KOPT-K1 (cell line): Measurements from ENCODE around the gene MARCHF3.

ENCODE experiments used
- H3K27ac ChIP-seq: fragments of 200-600 bp; sonication (generic); 2 replicates; pipeline ENCODE4 v1.5.1; 2016; ENCODE audit warnings: antibody characterized with exemption, mild to moderate bottlenecking, low read depth, low read length; ENCODE audit not compliant: poor library complexity, severe bottlenecking
- H3K36me3 ChIP-seq: fragments of 200-600 bp; sonication (generic); 2 replicates; pipeline ENCODE4 v1.5.1; 2017; ENCODE audit warnings: antibody characterized with exemption, mild to moderate bottlenecking, low read length, moderate library complexity; ENCODE audit not compliant: insufficient read depth
- H3K9me3 ChIP-seq: fragments of 200-600 bp; sonication (generic); 2 replicates; pipeline ENCODE4 v1.5.1; 2017; ENCODE audit warnings: antibody characterized with exemption, low read length, mild to moderate bottlenecking; ENCODE audit not compliant: insufficient read depth, poor library complexity, severe bottlenecking

The MARCHF3 gene, protein sequence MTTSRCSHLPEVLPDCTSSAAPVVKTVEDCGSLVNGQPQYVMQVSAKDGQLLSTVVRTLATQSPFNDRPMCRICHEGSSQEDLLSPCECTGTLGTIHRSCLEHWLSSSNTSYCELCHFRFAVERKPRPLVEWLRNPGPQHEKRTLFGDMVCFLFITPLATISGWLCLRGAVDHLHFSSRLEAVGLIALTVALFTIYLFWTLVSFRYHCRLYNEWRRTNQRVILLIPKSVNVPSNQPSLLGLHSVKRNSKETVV

DNA sequence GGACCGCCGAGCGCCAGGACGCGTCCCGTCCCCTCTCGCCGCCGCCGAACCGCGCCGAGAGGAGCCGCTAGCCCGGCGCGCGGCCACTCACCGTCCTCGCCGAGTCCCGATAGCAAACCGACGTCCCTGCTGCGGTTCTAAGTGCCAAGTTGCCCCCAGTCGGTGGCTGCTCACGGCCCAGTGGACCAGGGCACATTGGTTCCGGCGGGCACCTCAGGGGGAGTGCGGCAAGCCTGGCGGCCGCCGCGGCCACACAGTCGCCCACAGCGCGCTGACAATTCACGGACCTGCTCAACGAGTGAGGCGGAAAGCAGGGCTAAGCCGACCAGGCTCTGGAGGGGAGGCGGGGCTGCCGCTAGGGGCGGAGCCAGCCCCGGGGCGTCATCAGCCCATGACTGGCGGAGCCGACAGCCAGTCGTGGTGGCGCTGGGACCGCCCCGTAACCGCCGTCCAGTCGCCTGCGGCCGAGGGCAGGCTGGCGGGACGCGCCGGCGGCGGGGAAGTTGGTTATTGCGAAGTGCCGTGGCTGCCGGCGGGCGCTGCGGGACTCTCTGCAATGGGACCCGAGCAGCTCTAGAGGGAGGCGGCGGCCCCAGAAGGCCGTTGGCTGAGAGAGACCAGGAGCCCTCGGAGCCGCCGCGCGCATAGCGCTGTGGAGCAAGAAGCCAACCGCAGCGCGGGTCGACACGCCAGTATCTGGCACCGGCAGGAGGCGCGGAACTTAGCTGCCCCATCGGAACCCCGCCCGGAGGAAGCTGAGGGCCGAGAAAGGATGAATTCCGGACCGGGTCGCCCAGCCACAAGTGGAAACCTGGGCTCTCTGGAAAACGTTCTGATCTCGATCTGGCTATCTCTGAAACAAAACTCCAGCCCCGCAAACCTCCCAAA lies at the start of gene MARCHF3:
TSS of gene MARCHF3 (minus strand) at position 300 of the 888 bp plus-strand sequence. CDS start 112,387 bp downstream, outside the sequence.
- no peak within 1 kb of the TSS for H3K27ac ChIP-seq

DNA sequence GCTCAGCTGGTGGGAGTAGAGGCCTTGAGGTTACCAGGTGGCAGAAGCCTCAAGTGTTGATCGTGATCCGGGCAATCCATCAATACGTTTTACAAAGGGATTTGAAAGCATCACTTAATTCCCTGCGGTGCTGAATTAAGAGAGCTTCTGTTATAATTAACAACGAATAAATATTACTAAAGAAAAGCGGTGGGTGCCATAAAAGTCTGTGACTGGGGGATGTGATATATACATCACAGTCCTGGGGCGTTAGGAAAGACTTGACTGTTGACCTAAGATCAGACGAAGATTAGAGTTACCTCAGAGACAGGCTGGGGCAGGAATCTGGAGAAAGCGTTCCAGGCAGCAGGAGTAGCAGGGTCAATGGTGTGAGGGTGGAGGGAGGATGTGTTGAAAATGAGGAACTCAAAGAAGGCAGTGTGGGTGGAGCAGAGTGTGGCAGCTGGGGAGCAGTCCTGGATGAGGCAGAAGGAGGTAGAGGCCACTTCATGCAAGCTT lies 49.7 kb upstream of the MARCHF3 start:
- Histone ChIP-seq H3K36me3 (no peaks in the 10 kb centered on the region), H3K27ac (no peak overlapping the region), H3K9me3 (no peaks in the 10 kb centered on the region)

More for the DNA sequence above, at the start of gene MARCHF3:
- Histone ChIP-seq H3K36me3 (no peaks in the 10 kb centered on the region), H3K9me3 (peaks cover 12% of the 10 kb centered on the region)

DNA sequence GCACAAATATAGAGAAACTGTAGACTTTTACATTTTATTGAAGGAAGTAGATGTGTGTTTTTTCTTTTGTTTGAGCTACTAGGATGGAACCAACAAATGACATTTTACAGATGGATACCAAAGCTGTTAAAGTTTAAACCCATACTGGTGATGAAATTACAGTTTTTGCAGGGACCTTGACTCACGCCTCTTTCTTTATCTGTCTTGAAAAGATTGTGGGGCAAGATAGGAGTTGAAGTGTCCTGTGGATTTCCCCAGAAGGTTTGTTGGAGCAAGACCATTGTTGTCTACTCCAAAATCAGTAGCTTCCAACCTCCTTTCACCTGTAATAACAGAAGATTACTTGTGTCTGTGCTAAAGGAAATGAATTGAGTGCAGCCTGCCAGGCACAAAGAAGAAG lies 47.0 kb upstream of the MARCHF3 start:
- no peak overlapping the region for H3K27ac ChIP-seq
- H3K9me3 ChIP-seq = no peaks in the 10 kb centered on the region
- no peaks in the 10 kb centered on the region for H3K36me3 ChIP-seq

DNA sequence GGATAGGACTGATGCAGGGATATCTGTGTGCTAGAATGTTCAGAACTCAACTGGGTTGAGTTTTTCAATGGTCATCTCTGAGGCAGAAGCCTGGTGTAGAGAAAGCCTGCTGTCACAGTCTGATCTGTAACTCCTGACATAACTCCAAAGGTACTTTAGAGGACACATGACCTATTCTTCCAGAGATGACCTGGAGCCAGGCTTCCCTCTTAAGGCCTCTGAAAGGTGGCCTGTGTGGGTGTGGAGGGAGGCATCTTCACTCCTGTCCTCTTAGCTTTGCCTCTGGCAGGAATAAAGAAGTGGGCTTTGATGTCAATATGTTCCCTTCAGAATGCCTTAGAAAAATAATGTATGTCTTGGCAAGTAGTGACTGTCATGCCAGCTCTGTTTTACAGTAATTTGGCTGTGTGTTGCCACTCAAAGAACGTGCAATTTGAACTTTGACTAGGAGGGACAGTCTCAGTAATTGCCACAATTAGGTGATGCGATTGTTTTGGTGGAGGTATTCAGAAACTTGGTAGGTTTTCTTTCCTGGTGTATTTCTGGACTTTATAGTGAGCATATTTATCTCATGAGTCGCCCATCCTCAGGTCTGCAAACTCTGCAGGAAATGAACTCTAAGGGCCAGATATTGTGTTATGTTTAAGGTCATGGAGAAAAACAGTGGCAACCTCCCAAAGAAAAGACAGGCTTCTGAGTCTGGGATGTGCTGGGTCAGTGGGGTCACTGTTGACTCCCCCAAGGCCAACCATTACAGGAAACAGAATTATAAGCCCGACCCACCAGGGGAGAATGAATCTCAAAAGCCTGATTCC lies 46.2 kb upstream of the MARCHF3 start:
- H3K36me3 ChIP-seq = no peaks in the 10 kb centered on the region
- H3K27ac ChIP-seq = no peak overlapping the region
- H3K9me3 ChIP-seq = no peaks in the 10 kb centered on the region

DNA sequence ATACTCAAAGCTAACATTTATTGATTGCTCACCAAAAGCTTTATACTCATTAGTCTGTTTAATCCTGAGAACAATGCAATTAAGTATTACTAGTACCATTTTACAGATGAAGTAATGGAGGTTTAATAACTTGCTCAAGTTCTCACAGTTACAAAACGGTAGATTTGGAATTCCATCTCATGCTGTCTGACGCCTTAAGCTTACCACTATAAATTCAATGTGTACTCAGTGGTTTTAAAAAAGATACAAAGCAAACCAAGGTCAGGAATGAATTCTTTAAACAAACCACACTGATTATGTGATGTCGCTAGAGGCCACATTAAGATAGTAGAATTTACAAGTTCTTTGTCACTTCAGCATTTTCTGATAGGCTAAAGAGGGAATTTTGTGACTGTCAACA lies 44.1 kb upstream of the MARCHF3 start:
- Histone ChIP-seq H3K27ac (no peak overlapping the region), H3K36me3 (no peaks in the 10 kb centered on the region), H3K9me3 (no peaks in the 10 kb centered on the region)

DNA sequence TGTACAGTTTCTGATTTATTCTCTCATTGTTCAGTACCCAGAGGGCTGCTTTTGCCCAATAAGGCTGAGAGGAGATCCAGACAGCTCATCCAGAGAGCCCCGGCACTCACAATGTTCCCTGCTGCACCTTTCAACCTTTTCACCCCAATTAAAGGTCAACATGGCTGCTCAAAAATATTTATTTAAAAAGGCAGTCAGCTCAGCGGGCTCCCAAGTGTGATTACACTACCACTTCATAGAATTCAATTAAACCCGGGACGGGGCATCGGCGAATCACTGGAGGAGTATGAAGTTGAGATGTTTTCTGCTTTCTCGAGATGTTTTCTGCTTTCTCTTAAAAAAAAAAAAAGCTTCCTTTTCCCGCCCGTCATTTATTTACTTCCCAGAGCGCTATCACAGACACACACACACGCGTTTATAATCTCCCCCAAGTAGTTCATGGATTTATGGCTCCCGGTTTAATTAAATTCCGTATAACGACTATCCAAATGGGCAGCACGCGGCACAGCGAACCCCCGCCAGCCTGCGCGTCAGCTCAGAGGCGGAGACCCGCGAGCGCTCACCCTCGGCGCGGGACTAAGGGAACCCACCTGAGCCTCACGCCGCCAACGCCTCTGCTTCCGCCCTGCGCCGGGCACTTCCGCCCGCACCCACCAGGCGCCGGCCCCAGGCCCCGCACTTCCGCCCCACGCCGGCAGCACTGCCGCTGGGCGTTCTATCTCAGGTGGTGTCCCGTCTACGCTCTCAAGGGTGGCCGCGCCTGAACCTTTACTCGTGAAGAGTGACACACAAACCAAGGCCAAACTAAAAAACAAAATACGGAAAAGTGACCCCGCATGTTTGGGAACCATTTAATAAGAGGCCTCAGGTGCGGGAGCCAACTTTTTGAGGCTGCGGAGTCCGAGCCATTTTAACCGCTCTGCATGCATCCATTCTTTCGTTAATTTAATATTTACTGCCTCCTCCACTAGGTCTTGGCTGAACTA lies 42.8 kb upstream of the MARCHF3 start, which contains the start of gene C5orf63:
TSS of gene C5orf63 (minus strand) at position 642 of the 986 bp plus-strand sequence. CDS start 14,507 bp downstream, outside the sequence.
- H3K27ac ChIP-seq = no peak within 1 kb of the TSS
- no peaks in the 10 kb centered on the region for H3K36me3 ChIP-seq
- no peaks in the 10 kb centered on the region for H3K9me3 ChIP-seq

DNA sequence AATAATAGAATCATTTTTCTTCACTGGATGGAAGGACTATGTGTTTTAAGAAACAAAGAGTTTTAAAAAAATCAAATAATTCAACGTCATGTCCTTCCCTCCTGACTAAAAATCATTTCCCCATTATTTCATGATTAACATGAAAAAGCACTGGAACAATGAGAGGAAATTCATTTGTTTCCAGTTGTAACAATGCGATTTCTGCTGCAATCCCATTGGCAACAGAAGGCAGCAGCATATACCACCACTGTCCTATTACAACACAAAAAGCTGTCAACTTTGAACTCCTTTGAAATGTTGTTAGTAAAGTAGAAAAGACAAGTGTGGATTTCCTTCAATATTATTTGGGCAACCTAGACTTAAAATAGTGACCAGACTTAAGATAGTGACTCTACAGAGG lies 39.9 kb upstream of the MARCHF3 start:
- Histone ChIP-seq H3K36me3 (no peaks in the 10 kb centered on the region), H3K27ac (no peak overlapping the region), H3K9me3 (no peaks in the 10 kb centered on the region)

DNA sequence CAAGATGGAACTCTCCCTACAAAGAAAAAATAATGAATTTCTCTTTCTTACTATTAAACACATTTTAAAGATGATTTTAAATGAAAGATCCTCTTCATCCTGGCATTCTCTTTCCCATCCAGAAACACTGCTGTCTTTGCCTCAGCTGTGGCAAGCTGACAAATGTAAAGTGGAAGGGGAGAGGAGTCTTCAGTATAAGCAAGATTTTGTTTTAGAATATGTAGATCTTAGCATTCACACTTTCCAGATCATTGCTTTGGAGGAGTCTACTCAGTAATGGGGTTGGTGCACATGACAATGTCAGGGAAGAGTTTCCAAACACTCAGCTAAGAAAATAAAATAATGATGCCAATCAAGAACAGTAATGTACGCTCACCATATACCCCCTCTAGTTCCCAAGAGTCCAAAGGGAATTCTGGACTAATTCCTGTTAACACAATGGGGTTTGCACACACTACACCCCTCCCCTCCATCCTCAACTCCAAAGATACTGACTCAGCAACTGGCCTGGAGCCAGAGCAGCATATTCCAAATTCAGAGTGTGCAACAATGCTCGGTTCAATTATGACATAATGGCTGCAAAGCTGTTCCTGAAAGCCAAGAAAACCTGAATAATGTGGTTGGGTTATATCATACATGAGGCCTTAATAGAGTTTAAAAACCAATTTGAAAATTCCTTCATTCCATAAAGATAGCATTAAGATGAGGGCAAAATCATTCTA lies 38.3 kb upstream of the MARCHF3 start:
- Histone ChIP-seq H3K27ac (no peak overlapping the region), H3K9me3 (no peaks in the 10 kb centered on the region), H3K36me3 (no peaks in the 10 kb centered on the region)

DNA sequence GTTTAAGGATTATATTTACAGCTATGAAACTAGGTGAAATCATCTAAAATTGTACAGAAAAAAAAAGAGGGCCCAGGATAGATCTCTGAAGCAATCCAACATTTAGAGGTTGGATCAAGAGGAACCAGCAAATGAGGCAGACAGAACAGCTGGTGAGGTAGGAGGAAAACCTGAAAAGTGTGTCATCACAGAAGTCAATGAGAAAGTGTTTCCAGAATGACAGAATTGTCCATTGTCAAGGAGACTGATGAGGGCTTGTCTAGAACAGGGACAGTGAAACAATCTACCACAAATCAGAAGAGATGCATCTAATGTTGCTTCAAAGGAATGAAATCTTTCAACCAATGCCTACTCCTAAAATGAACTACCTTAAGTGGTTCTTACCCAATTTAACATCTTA lies 36.4 kb upstream of the MARCHF3 start:
- Histone ChIP-seq H3K9me3 (no peaks in the 10 kb centered on the region), H3K27ac (no peak overlapping the region), H3K36me3 (no peaks in the 10 kb centered on the region)

DNA sequence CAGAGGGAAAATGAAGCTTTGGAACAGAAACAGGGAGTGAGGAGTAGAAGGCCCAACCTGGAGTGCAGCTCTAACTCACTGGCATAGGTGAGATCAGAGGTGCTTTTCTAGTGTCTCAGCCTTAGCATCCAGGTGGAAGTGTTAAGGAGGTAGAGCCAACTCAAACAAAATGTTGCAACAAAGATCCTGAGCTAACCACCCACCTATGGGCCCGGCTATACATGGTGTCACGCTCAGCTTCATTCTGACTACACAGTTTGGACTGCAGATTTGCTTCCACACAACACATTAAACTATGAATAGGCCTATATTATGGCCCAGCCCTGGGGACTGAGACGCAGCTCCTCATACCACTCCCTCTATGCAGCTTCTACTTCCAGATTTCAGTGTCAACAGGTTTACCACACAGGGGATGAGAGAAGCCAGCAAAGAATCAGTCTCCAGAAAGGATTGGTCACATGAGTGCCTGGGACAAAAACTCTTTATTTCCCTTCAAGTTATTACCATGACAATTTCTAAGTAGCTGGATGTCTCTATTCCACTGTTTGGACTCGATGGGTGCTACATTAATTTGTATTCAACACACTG lies 34.0 kb upstream of the MARCHF3 start:
- H3K36me3 ChIP-seq = no peaks in the 10 kb centered on the region
- H3K9me3 ChIP-seq = no peaks in the 10 kb centered on the region
- no peak overlapping the region for H3K27ac ChIP-seq

DNA sequence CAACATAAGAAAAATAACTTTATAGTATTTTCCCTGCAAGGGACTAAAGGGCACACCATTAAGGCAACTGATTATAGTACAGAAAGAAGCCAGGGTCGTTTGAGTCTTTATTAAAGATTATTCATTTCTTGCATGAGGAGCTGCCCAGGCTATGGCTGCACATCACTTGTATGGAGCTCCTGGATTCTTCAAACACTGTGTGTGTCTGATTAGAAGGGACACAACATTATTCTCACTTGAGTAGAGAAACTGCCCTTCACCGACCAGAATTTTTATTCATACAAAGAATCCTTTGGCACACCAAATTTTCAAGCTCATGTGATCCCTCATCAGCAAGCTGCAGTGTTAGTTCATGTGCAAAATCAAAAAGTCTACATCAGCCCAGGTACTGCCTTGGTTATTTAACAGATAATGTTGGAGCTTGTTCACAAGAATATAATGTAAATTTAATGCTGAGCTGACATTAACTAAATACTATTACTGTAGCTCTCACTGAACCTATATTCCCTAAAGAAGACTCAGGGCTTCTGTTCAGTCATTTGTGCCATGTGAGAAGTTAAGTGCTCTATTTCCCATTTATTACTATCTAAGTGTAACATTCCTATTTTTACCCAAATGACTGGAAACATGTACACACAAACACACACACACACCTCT lies 33.0 kb upstream of the MARCHF3 start:
- Histone ChIP-seq H3K36me3 (no peaks in the 10 kb centered on the region), H3K9me3 (no peaks in the 10 kb centered on the region), H3K27ac (no peak overlapping the region)

DNA sequence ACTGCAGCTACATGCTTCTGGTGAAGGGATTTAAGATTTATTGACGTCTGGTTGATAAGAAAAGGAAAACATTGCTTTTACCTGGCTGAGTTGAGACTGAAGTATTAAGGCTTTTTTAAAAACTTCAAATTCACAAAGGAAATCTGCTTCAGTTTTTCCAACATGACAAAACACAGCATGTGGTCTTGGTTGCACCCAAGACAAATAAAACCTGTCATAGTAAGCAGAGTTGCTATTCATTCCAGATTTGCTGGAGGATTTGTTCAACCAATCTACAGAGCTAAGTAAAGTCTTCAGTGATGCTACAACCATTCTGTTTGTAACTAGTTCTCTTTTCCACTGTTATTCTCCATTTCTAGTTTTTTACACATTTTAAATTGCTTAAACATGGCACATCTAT lies 31.6 kb upstream of the MARCHF3 start:
- H3K9me3 ChIP-seq = no peaks in the 10 kb centered on the region
- no peak overlapping the region for H3K27ac ChIP-seq
- no peaks in the 10 kb centered on the region for H3K36me3 ChIP-seq

DNA sequence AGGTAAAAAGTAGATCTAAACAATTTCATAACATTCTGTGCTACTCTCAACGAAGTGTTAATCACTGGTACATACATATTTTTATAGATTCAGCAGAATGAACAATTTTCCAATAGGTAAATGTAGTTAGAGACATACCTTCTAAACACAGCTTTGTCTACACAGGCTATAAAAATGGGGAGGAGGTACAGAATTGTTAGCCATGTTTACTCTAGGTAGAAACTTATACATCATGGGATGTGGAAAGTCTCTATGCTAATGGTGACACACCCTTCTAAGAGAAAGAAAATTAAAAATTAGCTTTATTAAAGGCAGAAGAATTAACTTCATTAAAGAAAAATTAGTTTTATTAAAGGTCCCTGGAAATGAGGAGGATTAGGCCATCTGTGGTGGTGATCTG lies 31.2 kb upstream of the MARCHF3 start:
- H3K36me3 ChIP-seq = no peaks in the 10 kb centered on the region
- H3K27ac ChIP-seq = no peak overlapping the region
- H3K9me3 ChIP-seq = no peaks in the 10 kb centered on the region
